Fibroblast of the aortic adventitia (primary cell): ENCODE data around the gene FRYL. TPM values are rescaled to one million over a fixed set of nuclear protein-coding genes. Genes with fewer than 3 reads are reported as not detected.
A peak's percentile ranks its signal among the peaks of the same experiment; 100 is the strongest.

ENCODE experiments used
- DNase-seq: peaks from one replicate; pipeline ENCODE4 v3.0.0-alpha.2; 2010; ENCODE audit warnings: low read depth
- H3K4me3 ChIP-seq: 2 replicates; pipeline ENCODE4 v1.5.1; 2011; ENCODE audit warnings: low read depth, mild to moderate bottlenecking, control low read depth, low read length, moderate library complexity
- CTCF ChIP-seq: IDR thresholded peaks from 2 replicates; pipeline ENCODE4 v1.5.1; 2011; ENCODE audit warnings: mild to moderate bottlenecking, low read length, control low read depth, inconsistent platforms; ENCODE audit not compliant: insufficient read depth
- total RNA-seq: library from RNA; depleted of rRNA; stranded (reverse); fragments of >200 nt; gene quantifications from 2 replicates; pipeline ENCODE4 v1.2.3, GENCODE V29; 2012; ENCODE audit warnings: low replicate concordance

FRYL gene
- total RNA-seq, 1 donor, result 60.3 TPM

GRCh38 chr4:48777739-48778138 lies 2.3 kb downstream of the FRYL start:
- no peak for TF ChIP-seq CTCF
- peak; percentile 13 for DNase-seq
- peak overlapping the region; percentile 88 for H3K4me3 ChIP-seq

- no peak for DNase-seq
- no peak for TF ChIP-seq CTCF
- H3K4me3 ChIP-seq, result no peak overlapping the region
Observed at GRCh38 chr4:48774760-48775710, 5.0 kb downstream of the FRYL start.

- DNase-seq, result no peak
- H3K4me3 ChIP-seq, result no peak overlapping the region
- no peak for TF ChIP-seq CTCF
Observed at GRCh38 chr4:48772556-48772955, 7.5 kb downstream of the FRYL start.

- no peak overlapping the region for H3K4me3 ChIP-seq
- DNase-seq, result no peak
- TF ChIP-seq CTCF, result peak; percentile 31
Observed at GRCh38 chr4:48767055-48767929, 12.8 kb downstream of the FRYL start.

GRCh38 chr4:48766131-48766792 lies 13.8 kb downstream of the FRYL start:
- DNase-seq, result no peak

More at GRCh38 chr4:48766131-48766792, 13.8 kb downstream of the FRYL start:
- no peak overlapping the region for H3K4me3 ChIP-seq
- no peak for TF ChIP-seq CTCF
